HUES48 (cell line): ENCODE data around the gene CKAP5.

Source experiments
- H3K27ac ChIP-seq: one replicate; pipeline ENCODE4 v1.7.0; 2013; ENCODE audit warnings: low read depth, low read length, inconsistent platforms
- H3K27me3 ChIP-seq: 2 replicates; pipeline ENCODE4 v1.6.1; 2013; ENCODE audit warnings: mild to moderate bottlenecking, low read length; ENCODE audit not compliant: control insufficient read depth, insufficient read depth
- H3K36me3 ChIP-seq: 2 replicates; pipeline ENCODE4 v1.6.1; 2013; ENCODE audit warnings: low read length; ENCODE audit not compliant: control insufficient read depth, insufficient read depth
- H3K4me1 ChIP-seq: 2 replicates; pipeline ENCODE4 v1.6.1; 2013; ENCODE audit warnings: mild to moderate bottlenecking, low read length; ENCODE audit not compliant: control insufficient read depth, insufficient read depth
- H3K4me3 ChIP-seq: 2 replicates; pipeline ENCODE4 v1.5.1; 2013; ENCODE audit warnings: mild to moderate bottlenecking, low read depth, low read length
- H3K9ac ChIP-seq: 2 replicates; pipeline ENCODE4 v1.6.1; 2013; ENCODE audit warnings: mild to moderate bottlenecking, low read depth, low read length, moderate library complexity
- H3K9me3 ChIP-seq: 2 replicates; pipeline ENCODE4 v1.6.1; 2013; ENCODE audit warnings: low read length; ENCODE audit not compliant: control insufficient read depth, insufficient read depth

CKAP5 gene

GRCh38 chr11:46845740-46846509 is at the start of gene CKAP5:
Gene CKAP5 (minus strand): TSS chr11:46846280. CDS start chr11:46821231, 25,049 bp downstream.
- peaks cover 7% of the 10 kb centered on the region; the same call in 1 of the 2 replicates for H3K9me3 ChIP-seq
- H3K4me3 ChIP-seq, result peak within 1 kb of the TSS; percentile 89
- H3K4me1 ChIP-seq, result peaks cover 4% of the 10 kb centered on the region; the same call in 1 of the 2 replicates
- no peaks in the 10 kb centered on the region for H3K36me3 ChIP-seq
- H3K27me3 ChIP-seq, result no peaks in the 10 kb centered on the region; the same call in 1 of the 2 replicates
- H3K27ac ChIP-seq, result peak within 1 kb of the TSS; percentile 73
- peak within 1 kb of the TSS; percentile 71 for H3K9ac ChIP-seq

- Histone ChIP-seq H3K36me3 (peaks cover 44% of the 10 kb centered on the region), H3K4me1 (no peaks in the 10 kb centered on the region), H3K9me3 (no peaks in the 10 kb centered on the region), H3K4me3 (no peak overlapping the region), H3K9ac (no peak overlapping the region), H3K27me3 (no peaks in the 10 kb centered on the region), H3K27ac (no peak overlapping the region)
Measured at GRCh38 chr11:46895821-46896220, 49.7 kb upstream of the CKAP5 start.

GRCh38 chr11:46894961-46895360 is 48.9 kb upstream of the CKAP5 start:
- Histone ChIP-seq H3K36me3 (peaks cover 44% of the 10 kb centered on the region), H3K27ac (no peak overlapping the region), H3K4me1 (no peaks in the 10 kb centered on the region)

GRCh38 chr11:46894506-46894905 is 48.4 kb upstream of the CKAP5 start:
- H3K36me3 ChIP-seq, result peaks cover 41% of the 10 kb centered on the region

More at GRCh38 chr11:46894961-46895360, 48.9 kb upstream of the CKAP5 start:
- H3K27me3 ChIP-seq, result no peaks in the 10 kb centered on the region
- no peaks in the 10 kb centered on the region for H3K9me3 ChIP-seq
- no peak overlapping the region for H3K4me3 ChIP-seq
- no peak overlapping the region for H3K9ac ChIP-seq

GRCh38 chr11:46892838-46893237 is 46.8 kb upstream of the CKAP5 start:
- no peaks in the 10 kb centered on the region for H3K4me1 ChIP-seq
- no peaks in the 10 kb centered on the region for H3K27me3 ChIP-seq
- no peak overlapping the region for H3K27ac ChIP-seq
- no peaks in the 10 kb centered on the region for H3K9me3 ChIP-seq
- peaks cover 48% of the 10 kb centered on the region for H3K36me3 ChIP-seq
- H3K4me3 ChIP-seq, result no peak overlapping the region
- no peak overlapping the region for H3K9ac ChIP-seq

More at GRCh38 chr11:46894506-46894905, 48.4 kb upstream of the CKAP5 start:
- Histone ChIP-seq H3K4me1 (no peaks in the 10 kb centered on the region), H3K27ac (no peak overlapping the region), H3K4me3 (no peak overlapping the region), H3K9ac (no peak overlapping the region), H3K27me3 (no peaks in the 10 kb centered on the region), H3K9me3 (no peaks in the 10 kb centered on the region)

GRCh38 chr11:46892109-46892508 is 46.0 kb upstream of the CKAP5 start:
- H3K36me3 ChIP-seq, result peaks cover 49% of the 10 kb centered on the region
- H3K27ac ChIP-seq, result no peak overlapping the region
- no peak overlapping the region for H3K9ac ChIP-seq
- H3K4me1 ChIP-seq, result no peaks in the 10 kb centered on the region
- no peak overlapping the region for H3K4me3 ChIP-seq
- H3K9me3 ChIP-seq, result no peaks in the 10 kb centered on the region
- no peaks in the 10 kb centered on the region for H3K27me3 ChIP-seq

GRCh38 chr11:46890665-46891064 is 44.6 kb upstream of the CKAP5 start:
- Histone ChIP-seq H3K4me3 (no peak overlapping the region), H3K9me3 (no peaks in the 10 kb centered on the region), H3K36me3 (peaks cover 62% of the 10 kb centered on the region), H3K27ac (no peak overlapping the region), H3K27me3 (no peaks in the 10 kb centered on the region), H3K9ac (no peak overlapping the region), H3K4me1 (no peaks in the 10 kb centered on the region)

- Histone ChIP-seq H3K4me3 (no peak overlapping the region), H3K36me3 (peaks cover 61% of the 10 kb centered on the region), H3K27me3 (no peaks in the 10 kb centered on the region), H3K27ac (no peak overlapping the region), H3K4me1 (no peaks in the 10 kb centered on the region), H3K9ac (no peak overlapping the region), H3K9me3 (no peaks in the 10 kb centered on the region)
Measured at GRCh38 chr11:46889689-46890475, 43.8 kb upstream of the CKAP5 start.

- no peak overlapping the region for H3K27ac ChIP-seq
- peaks cover 54% of the 10 kb centered on the region for H3K36me3 ChIP-seq
Measured at GRCh38 chr11:46889251-46889650, 43.2 kb upstream of the CKAP5 start.

GRCh38 chr11:46888636-46889035 is 42.6 kb upstream of the CKAP5 start:
- Histone ChIP-seq H3K27me3 (no peaks in the 10 kb centered on the region), H3K36me3 (peaks cover 56% of the 10 kb centered on the region)

More at GRCh38 chr11:46889251-46889650, 43.2 kb upstream of the CKAP5 start:
- Histone ChIP-seq H3K27me3 (no peaks in the 10 kb centered on the region), H3K9me3 (no peaks in the 10 kb centered on the region), H3K4me3 (no peak overlapping the region), H3K4me1 (no peaks in the 10 kb centered on the region), H3K9ac (no peak overlapping the region)

GRCh38 chr11:46886211-46886610 is 40.1 kb upstream of the CKAP5 start:
- Histone ChIP-seq H3K4me1 (no peaks in the 10 kb centered on the region), H3K36me3 (peaks cover 56% of the 10 kb centered on the region), H3K27me3 (no peaks in the 10 kb centered on the region), H3K9ac (no peak overlapping the region), H3K9me3 (no peaks in the 10 kb centered on the region), H3K27ac (no peak overlapping the region), H3K4me3 (no peak overlapping the region)

More at GRCh38 chr11:46888636-46889035, 42.6 kb upstream of the CKAP5 start:
- H3K9ac ChIP-seq, result no peak overlapping the region
- H3K27ac ChIP-seq, result no peak overlapping the region
- H3K9me3 ChIP-seq, result no peaks in the 10 kb centered on the region
- no peak overlapping the region for H3K4me3 ChIP-seq
- H3K4me1 ChIP-seq, result no peaks in the 10 kb centered on the region
